PC-3 (cell line): ENCODE results near the gene ZFHX3. TPM values are rescaled to one million over a fixed set of nuclear protein-coding genes. Genes with fewer than 3 reads are reported as not detected.

ENCODE experiments used
- ATAC-seq: fragments of 200-7000 bp; cut with Tn5 transposase; 2 replicates; pipeline ENCODE4 v1.9.1; 2020; ENCODE audit warnings: mild to moderate bottlenecking, moderate library complexity
- BruUV-seq: library from RNA; stranded (reverse); fragments of 400-500 nt; replicated peaks from 2 replicates; lab custom pipeline; 2021; lab: Mats Ljungman, UMichigan
- CTCF ChIA-PET: fragments of 300-600 bp; sonication (Branson Sonifier 250); formaldehyde crosslinking; loops from one replicate; lab custom pipeline; 2022; ENCODE audit warnings: antibody characterized with exemption; lab: Charles Lee
- POLR2A ChIA-PET: fragments of 300-600 bp; sonication (Branson Sonifier 250); formaldehyde crosslinking; loops from one replicate; lab custom pipeline; 2022; ENCODE audit warnings: antibody characterized with exemption; ENCODE audit not compliant: unreplicated experiment; lab: Charles Lee
- DNase-seq: peaks from one replicate; pipeline ENCODE4 v3.0.0-alpha.2; 2015
- H2AFZ ChIP-seq: fragments of 300-600 bp; sonication (generic); 2 replicates; pipeline ENCODE4 v1.6.0; 2016; ENCODE audit warnings: antibody characterized with exemption, low read length
- H3F3A ChIP-seq: fragments of 300-600 bp; sonication (generic); one replicate; pipeline ENCODE4 v1.6.0; 2017; ENCODE audit warnings: antibody characterized with exemption, low read length, control low read depth, mild to moderate bottlenecking; ENCODE audit not compliant: unreplicated experiment
- H3K27ac ChIP-seq: fragments of 300-600 bp; sonication (generic); 2 replicates; pipeline ENCODE4 v1.5.1; 2016; ENCODE audit warnings: mild to moderate bottlenecking, low read length
- H3K27me3 ChIP-seq: fragments of 300-600 bp; sonication (generic); 2 replicates; pipeline ENCODE4 v1.6.1; 2016; ENCODE audit warnings: low read length, mixed read lengths
- H3K36me3 ChIP-seq: fragments of 300-600 bp; sonication (generic); 2 replicates; pipeline ENCODE4 v1.6.1; 2016; ENCODE audit warnings: low read depth, mixed run types, low read length, mixed read lengths
- H3K4me1 ChIP-seq: fragments of 300-600 bp; sonication (generic); 2 replicates; pipeline ENCODE4 v1.5.1; 2016; ENCODE audit warnings: low read length; ENCODE audit not compliant: insufficient read depth
- H3K4me2 ChIP-seq: fragments of 300-600 bp; sonication (generic); 2 replicates; pipeline ENCODE4 v1.6.0; 2016; ENCODE audit warnings: low read length
- H3K4me3 ChIP-seq: fragments of 300-600 bp; sonication (generic); 2 replicates; pipeline ENCODE4 v1.5.1; 2016; ENCODE audit warnings: mild to moderate bottlenecking, low read length, mixed read lengths
- H3K79me2 ChIP-seq: fragments of 300-600 bp; sonication (generic); 2 replicates; pipeline ENCODE4 v1.6.1; 2017; ENCODE audit warnings: low read length, mixed read lengths
- H3K9ac ChIP-seq: fragments of 300-600 bp; sonication (generic); 2 replicates; pipeline ENCODE4 v1.6.0; 2016; ENCODE audit warnings: mild to moderate bottlenecking, low read length
- H3K9me2 ChIP-seq: fragments of 300-600 bp; sonication (generic); replicated peaks from 2 replicates; pipeline ENCODE4 v1.6.1; 2016; ENCODE audit warnings: mixed run types, low read length, mixed read lengths
- H3K9me3 ChIP-seq: fragments of 300-600 bp; sonication (generic); 2 replicates; pipeline ENCODE4 v1.6.1; 2016; ENCODE audit warnings: low read length, mixed read lengths
- H4K20me1 ChIP-seq: fragments of 300-600 bp; sonication (generic); 2 replicates; pipeline ENCODE4 v1.6.1; 2016; ENCODE audit warnings: low read length, mixed read lengths
- EZH2 ChIP-seq: fragments of 300-600 bp; sonication (generic); IDR thresholded peaks from one replicate; pipeline ENCODE4 v1.6.1; 2017; ENCODE audit warnings: antibody characterized with exemption, mild to moderate bottlenecking, low read length; ENCODE audit not compliant: unreplicated experiment
- EZH2phosphoT487 ChIP-seq: fragments of 300-600 bp; sonication (generic); IDR thresholded peaks from 2 replicates; pipeline ENCODE4 v1.6.1; 2018; ENCODE audit warnings: mild to moderate bottlenecking, antibody characterized with exemption, low read length, borderline replicate concordance
- intact Hi-C: fragments of 100-400 bp; cut with micrococcal nuclease; formaldehyde crosslinking; loops from 2 replicates; pipeline ENCODE4 v1.9.0; 2023
- total RNA-seq: library from RNA; depleted of rRNA; stranded (reverse); fragments of >200 nt; gene quantifications from 2 replicates; pipeline ENCODE4 v1.2.3, GENCODE V29; 2014
- TF ChIP-seq, protein P1 (sequence below): fragments of 300-600 bp; sonication (generic); conservative IDR thresholded peaks from 2 replicates; pipeline ENCODE4 v1.5.1; 2017; ENCODE audit warnings: antibody characterized with exemption, low read depth, mild to moderate bottlenecking, low read length

Gene ZFHX3
- total RNA-seq, 1 experiment from 2014 or later, result 3.5 TPM

DNA sequence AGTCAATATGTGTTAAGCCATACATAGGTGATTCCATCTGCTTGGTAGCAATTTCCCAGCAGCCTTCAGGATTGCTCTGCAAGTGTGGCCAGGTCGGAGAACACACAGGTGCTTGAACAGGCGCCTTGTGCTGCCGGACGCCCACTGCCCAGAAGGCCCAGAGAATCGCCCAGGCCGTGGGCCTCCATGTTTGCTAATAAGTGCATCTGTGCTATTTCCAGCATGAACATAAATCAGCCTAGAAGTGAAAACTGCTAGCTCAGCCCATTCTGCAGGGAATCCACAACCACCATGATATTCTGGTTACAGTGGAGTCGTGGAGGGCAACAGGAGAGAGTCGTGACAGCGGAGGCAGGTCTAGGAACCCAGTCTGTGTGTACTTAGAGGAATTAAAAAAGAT lies 78.1 kb downstream of the ZFHX3 start:
- Histone ChIP-seq H3K4me1 (no peaks in the 10 kb centered on the region), H3K27me3 (no peaks in the 10 kb centered on the region), H3K36me3 (no peaks in the 10 kb centered on the region), H4K20me1 (no peaks in the 10 kb centered on the region), H3K4me3 (no peak overlapping the region), H3K4me2 (no peak overlapping the region), H3K9ac (no peak overlapping the region), H3K9me3 (no peaks in the 10 kb centered on the region), H2AFZ (no peak overlapping the region), H3K79me2 (0 out of 2 replicates have a peak, but pooled peaks cover 16% of the 10 kb centered on the region), H3F3A (no peaks in the 10 kb centered on the region), H3K27ac (no peak overlapping the region), H3K9me2 (no peaks in the 10 kb centered on the region)
- ChIA-PET CTCF (interaction anchor here (0.7 kb wide), 1 partner anchor 1327 kb away, joined by 3 read pairs; no protein-coding TSS in a partner anchor), POLR2A (no interaction called here)
- no peak for DNase-seq
- TF ChIP-seq, protein P1, sequence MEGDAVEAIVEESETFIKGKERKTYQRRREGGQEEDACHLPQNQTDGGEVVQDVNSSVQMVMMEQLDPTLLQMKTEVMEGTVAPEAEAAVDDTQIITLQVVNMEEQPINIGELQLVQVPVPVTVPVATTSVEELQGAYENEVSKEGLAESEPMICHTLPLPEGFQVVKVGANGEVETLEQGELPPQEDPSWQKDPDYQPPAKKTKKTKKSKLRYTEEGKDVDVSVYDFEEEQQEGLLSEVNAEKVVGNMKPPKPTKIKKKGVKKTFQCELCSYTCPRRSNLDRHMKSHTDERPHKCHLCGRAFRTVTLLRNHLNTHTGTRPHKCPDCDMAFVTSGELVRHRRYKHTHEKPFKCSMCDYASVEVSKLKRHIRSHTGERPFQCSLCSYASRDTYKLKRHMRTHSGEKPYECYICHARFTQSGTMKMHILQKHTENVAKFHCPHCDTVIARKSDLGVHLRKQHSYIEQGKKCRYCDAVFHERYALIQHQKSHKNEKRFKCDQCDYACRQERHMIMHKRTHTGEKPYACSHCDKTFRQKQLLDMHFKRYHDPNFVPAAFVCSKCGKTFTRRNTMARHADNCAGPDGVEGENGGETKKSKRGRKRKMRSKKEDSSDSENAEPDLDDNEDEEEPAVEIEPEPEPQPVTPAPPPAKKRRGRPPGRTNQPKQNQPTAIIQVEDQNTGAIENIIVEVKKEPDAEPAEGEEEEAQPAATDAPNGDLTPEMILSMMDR, result no peak
- no peak for TF ChIP-seq EZH2
- TF ChIP-seq EZH2phosphoT487, result no peak
- ATAC-seq, result no peak
- BruUV-seq, result no TSS peak
- intact Hi-C loops, result no loop called here

DNA sequence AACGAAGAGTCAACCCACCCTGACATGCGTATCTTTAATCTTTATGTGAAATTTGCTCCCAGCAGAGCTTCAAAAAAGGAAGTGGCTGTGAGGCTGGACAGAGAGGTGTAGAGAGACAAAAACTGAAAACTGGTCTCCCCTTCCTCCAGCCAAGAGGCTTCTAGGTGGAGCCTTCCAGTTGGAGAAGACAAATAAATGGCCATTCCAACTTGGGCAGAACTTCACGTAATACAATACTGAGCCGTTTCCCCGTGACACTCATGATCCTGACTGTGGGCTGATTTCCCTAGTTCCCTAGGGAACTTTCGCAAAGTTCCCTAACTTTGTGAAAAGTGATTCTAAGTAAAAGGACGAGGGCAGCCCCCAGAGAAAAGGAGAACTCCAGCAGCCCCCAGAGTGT lies 78.8 kb downstream of the ZFHX3 start:
- no peaks in the 10 kb centered on the region for H3K27me3 ChIP-seq
- no peak for DNase-seq
- no peak for ATAC-seq
- no TSS peak for BruUV-seq
- POLR2A ChIA-PET, result no interaction called here
- no peak overlapping the region for H3K9ac ChIP-seq
- no peaks in the 10 kb centered on the region for H4K20me1 ChIP-seq
- no peaks in the 10 kb centered on the region for H3K9me2 ChIP-seq
- CTCF ChIA-PET, result interaction anchor here (0.7 kb wide), 1 partner anchor 1328 kb away, joined by 3 read pairs; no protein-coding TSS in a partner anchor
- H3K36me3 ChIP-seq, result no peaks in the 10 kb centered on the region
- H3K4me2 ChIP-seq, result no peak overlapping the region
- intact Hi-C loops, result no loop called here
- H3F3A ChIP-seq, result no peaks in the 10 kb centered on the region
- H3K9me3 ChIP-seq, result no peaks in the 10 kb centered on the region
- H3K27ac ChIP-seq, result no peak overlapping the region
- H3K4me3 ChIP-seq, result no peak overlapping the region
- H2AFZ ChIP-seq, result no peak overlapping the region
- no peaks in the 10 kb centered on the region for H3K4me1 ChIP-seq
- TF ChIP-seq EZH2phosphoT487, result no peak
- TF ChIP-seq EZH2, result no peak
- TF ChIP-seq, protein P1, result no peak
- 0 out of 2 replicates have a peak, but pooled peaks cover 16% of the 10 kb centered on the region for H3K79me2 ChIP-seq

DNA sequence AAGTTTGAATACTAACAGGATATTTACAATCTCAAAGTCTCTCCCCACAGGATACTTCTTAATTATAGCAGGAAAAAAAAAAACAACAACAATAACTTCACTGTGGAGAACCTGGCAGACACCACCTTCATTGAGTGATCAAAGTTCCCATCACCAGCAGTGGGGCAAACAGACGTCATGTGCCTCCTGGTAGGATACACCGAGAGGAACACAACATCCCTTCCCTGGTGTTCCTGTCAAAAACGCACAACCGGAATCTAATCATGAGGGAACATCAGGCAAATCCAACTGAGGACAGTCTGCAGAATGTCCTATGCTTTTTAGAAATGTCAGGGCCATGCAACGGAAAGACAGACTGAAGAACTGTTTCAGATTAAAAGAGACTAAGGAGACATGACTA lies 80.0 kb downstream of the ZFHX3 start:
- H3K36me3 ChIP-seq, result no peaks in the 10 kb centered on the region
- ChIA-PET POLR2A (no interaction called here), CTCF (no interaction called here)
- H3K4me1 ChIP-seq, result no peaks in the 10 kb centered on the region
- H3K9ac ChIP-seq, result no peak overlapping the region
- H3K27me3 ChIP-seq, result no peaks in the 10 kb centered on the region
- H3K79me2 ChIP-seq, result 0 out of 2 replicates have a peak, but pooled peaks cover 13% of the 10 kb centered on the region
- H3K9me2 ChIP-seq, result no peaks in the 10 kb centered on the region
- H3K4me3 ChIP-seq, result no peak overlapping the region
- TF ChIP-seq, protein P1, result no peak
- TF ChIP-seq EZH2, result no peak
- TF ChIP-seq EZH2phosphoT487, result no peak
- ATAC-seq (no peak), DNase-seq (no peak)
- H3F3A ChIP-seq, result no peaks in the 10 kb centered on the region
- H3K27ac ChIP-seq, result no peak overlapping the region
- H2AFZ ChIP-seq, result no peak overlapping the region
- H4K20me1 ChIP-seq, result no peaks in the 10 kb centered on the region
- intact Hi-C loops, result no loop called here
- no peak overlapping the region for H3K4me2 ChIP-seq
- H3K9me3 ChIP-seq, result no peaks in the 10 kb centered on the region
- BruUV-seq, result no TSS peak
